HG03175 (cell line): ENCODE results near the gene FAM227B.
"Not testable (repeated sequence)": the region's sequence is repeated elsewhere in the genome, so short reads cannot be mapped to it uniquely, and the experiment has no call there.

ENCODE experiments used
- ATAC-seq: cut with Tn5 transposase; IDR thresholded peaks from one replicate; pipeline ENCODE4 v1.9.1; 2021; ENCODE audit warnings: mild to moderate bottlenecking, moderate library complexity; ENCODE audit not compliant: unreplicated experiment

The FAM227B gene

GRCh38 chr15:49441356-49441755 is 179.3 kb downstream of the FAM227B start:
- no peak for ATAC-seq

- no peak for ATAC-seq
Measured at GRCh38 chr15:49439678-49440395, 180.8 kb downstream of the FAM227B start.

- ATAC-seq, result peak; percentile 85
Measured at GRCh38 chr15:49438962-49439631, 181.5 kb downstream of the FAM227B start.

DNA sequence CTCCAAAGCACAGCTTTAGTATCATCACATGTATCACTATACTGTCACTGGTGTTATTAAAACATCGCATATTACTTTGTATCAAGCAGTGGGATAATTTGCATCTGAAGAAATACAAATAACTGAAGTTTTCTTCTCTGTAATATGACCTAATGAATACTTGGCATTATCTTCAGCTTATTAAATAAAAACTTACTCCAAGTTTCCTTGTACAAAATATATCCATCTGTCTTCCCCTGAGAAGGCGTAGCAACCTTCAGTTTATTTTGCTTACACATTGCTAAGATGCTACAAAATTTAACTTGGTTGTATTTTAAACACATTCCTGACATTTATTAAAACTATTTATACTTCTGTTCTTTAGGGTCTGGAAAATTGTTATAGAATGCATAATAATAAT is 183.9 kb downstream of the FAM227B start:
- ATAC-seq, result no peak

DNA sequence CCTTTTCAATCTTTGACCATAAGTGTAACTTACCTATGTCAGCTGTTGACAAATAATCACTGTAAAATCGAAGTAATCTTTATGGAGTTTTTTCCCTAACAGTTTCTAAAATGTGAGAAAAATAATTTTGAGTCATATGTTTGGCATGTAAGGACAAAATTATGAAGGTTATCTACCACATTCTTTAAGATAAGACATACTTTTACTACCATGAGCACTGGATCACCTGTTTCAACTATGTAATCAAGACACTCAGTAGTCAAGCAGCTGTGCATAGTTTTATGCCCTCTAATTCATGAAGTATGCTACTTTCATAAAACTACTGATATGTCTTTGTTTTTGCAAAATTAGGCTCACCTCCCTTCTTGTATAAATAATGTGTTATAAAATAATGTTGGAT is 185.4 kb downstream of the FAM227B start:
- no peak for ATAC-seq

DNA sequence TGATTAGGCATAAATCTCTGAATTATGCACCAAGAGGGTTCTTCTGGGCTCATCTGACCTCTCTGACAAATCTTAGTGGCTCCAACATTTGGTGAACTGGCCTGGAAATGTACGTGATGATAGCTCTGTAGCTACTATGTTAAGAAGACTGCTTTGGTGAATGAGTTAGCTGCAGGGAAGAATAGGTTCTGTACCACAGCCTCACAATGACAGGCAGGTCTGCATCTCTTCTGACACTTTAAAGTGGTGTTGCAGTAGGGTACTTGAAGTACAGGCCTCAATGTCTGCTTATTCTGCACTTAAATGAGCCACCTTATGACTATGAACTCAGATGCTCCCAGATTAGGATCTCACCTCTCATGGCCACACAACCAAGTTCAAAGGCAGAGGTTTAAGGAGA is 190.6 kb downstream of the FAM227B start:
- ATAC-seq, result no peak

- ATAC-seq, result no peak
Measured at GRCh38 chr15:49428409-49429095, 192.1 kb downstream of the FAM227B start.

DNA sequence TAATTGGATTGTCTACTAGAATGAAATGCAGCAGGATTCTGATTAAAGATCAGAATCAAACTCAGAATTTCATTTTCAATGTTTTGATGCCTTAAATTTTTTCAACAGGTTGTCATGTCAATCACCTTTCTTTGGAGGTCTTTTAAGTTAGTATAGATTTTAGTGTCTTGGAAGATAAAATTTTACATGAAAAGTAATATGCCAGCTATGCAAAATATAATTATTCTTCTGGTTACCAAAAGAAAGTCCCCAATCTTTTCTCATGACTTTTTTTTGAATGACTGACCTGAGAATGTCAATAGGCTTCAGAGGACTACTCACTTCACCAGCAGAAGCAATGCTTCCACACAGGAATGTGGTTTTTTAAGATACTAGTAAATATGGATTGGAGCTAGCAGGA is 193.2 kb downstream of the FAM227B start:
- ATAC-seq, result no peak

- no peak for ATAC-seq
Measured at GRCh38 chr15:49424954-49425353, 195.7 kb downstream of the FAM227B start.

GRCh38 chr15:49423901-49424550 is 196.6 kb downstream of the FAM227B start:
- ATAC-seq, result no peak

DNA sequence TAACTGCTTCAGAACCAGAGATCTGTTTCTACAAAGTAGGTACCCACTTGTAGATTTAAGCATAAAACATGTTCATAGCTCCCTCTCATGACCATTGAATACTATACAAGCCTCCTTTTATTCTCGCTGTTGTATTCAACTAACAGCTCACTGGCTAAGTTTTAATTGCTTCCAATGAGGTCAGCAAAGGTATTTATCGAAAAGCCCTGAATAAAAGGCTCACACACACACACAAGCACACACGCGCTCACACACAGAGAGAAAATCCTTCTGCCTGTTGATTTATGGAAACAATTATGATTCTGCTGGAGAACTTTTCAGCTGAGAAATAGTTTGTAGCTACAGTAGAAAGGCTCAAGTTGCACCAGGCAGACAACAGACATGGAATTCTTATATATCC is 197.6 kb downstream of the FAM227B start, which contains the start of gene FGF7:
Gene FGF7 (plus strand): TSS at position 222 of the 400 bp plus-strand sequence. CDS start 1,056 bp downstream, outside the sequence.
- no peak for ATAC-seq

- ATAC-seq, result peak; percentile 58
Measured at GRCh38 chr15:49421991-49422390, 198.6 kb downstream of the FAM227B start.

- no peak for ATAC-seq
Measured at GRCh38 chr15:49418811-49419210, 201.8 kb downstream of the FAM227B start.

GRCh38 chr15:49415638-49416037 is 205.0 kb downstream of the FAM227B start:
- no peak for ATAC-seq

- no peak for ATAC-seq
Measured at GRCh38 chr15:49415149-49415548, 205.5 kb downstream of the FAM227B start.

DNA sequence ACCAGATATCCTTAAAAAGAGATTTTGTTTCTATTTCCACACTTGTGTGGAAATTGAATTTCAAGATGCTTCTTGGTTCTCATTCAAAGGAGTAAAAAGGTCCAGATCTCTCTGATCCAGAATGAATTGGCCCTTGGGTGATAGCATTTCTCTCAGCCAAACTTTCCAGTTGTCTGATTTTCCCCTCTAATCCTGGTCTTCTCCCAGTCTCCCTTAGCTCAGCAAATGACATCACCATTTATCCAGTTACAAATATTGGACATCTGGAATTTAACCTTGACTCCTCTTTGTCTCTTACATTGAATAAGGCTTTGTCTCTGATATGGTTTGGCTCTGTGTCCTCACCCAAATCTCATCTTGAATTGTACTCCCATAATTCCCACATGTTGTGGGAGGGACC is 207.8 kb downstream of the FAM227B start:
- ATAC-seq, result no peak

DNA sequence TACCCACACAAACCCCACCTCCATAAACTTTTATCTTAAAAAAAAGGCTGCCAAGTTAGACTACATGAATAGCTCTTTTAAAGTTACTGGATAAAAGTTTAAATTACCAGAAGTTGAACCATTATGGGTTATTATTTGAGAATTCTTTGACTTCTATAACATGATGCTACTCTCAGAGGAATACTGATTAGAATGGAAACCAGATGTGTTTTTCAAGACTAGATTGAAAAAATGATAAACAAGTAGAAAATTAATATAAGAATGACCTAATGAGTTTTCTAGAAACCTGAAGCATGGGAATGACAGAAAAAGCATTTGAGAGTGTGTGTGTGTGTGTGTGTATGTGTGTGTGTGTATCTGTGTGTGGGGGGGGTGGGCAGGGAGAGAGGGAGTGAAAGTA is 210.0 kb downstream of the FAM227B start:
- ATAC-seq, result no peak

- no peak for ATAC-seq
Measured at GRCh38 chr15:49406352-49407118, 214.1 kb downstream of the FAM227B start.

DNA sequence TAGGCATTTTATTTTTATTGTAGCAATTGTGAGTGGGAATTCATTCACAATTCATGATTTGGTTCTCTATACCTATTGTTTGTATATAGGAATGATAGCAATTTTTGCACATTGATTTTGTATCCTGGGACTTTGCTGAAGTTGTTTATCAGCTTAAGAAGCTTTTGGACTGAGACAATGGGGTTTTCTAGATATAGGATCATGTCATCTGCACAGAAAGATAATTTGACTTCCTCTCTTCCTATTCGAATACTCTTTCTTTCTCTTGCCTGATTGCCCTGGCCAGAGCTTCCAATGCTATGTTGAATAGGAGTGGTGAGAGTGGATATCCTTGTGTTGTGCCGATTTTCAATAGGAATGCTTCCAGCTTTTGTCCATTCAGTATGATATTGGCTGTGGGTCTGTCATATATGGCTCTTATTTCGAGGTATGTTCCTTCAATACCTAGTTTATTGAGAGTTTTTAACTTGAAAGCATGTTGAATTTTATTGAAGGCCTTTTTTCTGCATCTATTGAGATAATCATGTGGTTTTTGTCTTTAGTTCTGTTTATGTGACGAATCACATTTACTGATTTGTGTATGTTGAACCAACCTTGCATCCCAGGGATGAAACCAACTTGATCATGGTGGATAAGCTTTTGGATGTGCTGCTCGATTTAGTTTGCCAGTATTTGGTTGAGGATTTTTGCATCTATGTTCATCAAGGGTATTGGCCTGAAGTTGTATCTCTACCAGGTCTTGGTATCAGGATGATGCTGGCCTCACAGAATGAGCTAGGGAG is 217.9 kb downstream of the FAM227B start:
- ATAC-seq, result not testable (repeated sequence)

- no peak for ATAC-seq
Measured at GRCh38 chr15:49387471-49387870, 233.1 kb downstream of the FAM227B start.
